Thyroid gland (tissue), 4 donors: ENCODE results near the gene KAT5.

Source experiments
- POLR2A ChIP-seq, 2 donors: fragments of 450-650 bp; IDR thresholded peaks; one replicate each; pipeline ENCODE4 v1.6.1; 2017; ENCODE audit warnings: antibody characterized with exemption in 2 of 2, mild to moderate bottlenecking in 2 of 2, moderate library complexity in 1 of 2
- TF ChIP-seq, protein P1 (sequence below), 6 experiments: fragments of 200-600 bp in 3 of 6; fragments of 450-650 bp in 3 of 6; sonication (generic) in 3 of 6; IDR thresholded peaks; one replicate each; pipeline ENCODE4 v1.5.1; 2016 to 2019; ENCODE audit warnings: antibody characterized with exemption in 6 of 6, mild to moderate bottlenecking in 2 of 6, inconsistent platforms in 1 of 6, moderate library complexity in 1 of 6

DNA sequence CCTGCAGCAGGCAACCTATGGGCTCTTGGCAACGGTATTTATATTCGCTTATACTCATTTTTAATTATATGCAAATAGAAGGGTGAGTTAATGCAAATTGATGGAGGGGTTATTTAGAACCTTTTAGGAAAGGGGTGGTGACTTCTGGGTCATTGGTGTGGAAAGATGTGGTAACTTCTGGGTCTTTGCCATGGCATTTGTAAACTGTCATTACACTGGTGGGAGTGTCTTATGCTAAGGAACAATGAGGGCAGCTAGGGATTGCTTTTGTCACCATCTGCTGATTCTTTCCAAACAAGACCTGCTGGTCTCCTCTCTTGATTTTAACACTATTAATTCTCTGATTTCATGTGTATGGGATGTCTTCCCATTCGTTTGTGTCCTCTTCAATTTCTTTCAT is 11.7 kb upstream of the KAT5 start:
- no peak for TF ChIP-seq POLR2A (IDR thresholded peaks at IDR 0.05)
- TF ChIP-seq, protein P1, sequence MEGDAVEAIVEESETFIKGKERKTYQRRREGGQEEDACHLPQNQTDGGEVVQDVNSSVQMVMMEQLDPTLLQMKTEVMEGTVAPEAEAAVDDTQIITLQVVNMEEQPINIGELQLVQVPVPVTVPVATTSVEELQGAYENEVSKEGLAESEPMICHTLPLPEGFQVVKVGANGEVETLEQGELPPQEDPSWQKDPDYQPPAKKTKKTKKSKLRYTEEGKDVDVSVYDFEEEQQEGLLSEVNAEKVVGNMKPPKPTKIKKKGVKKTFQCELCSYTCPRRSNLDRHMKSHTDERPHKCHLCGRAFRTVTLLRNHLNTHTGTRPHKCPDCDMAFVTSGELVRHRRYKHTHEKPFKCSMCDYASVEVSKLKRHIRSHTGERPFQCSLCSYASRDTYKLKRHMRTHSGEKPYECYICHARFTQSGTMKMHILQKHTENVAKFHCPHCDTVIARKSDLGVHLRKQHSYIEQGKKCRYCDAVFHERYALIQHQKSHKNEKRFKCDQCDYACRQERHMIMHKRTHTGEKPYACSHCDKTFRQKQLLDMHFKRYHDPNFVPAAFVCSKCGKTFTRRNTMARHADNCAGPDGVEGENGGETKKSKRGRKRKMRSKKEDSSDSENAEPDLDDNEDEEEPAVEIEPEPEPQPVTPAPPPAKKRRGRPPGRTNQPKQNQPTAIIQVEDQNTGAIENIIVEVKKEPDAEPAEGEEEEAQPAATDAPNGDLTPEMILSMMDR (IDR thresholded peaks at IDR 0.05), result no peak
